Vagina (tissue), 2 donors: ENCODE data around the gene NPHP1.

ENCODE experiments used
- POLR2A ChIP-seq, 2 donors: fragments of 450-650 bp; IDR thresholded peaks; one replicate each; pipeline ENCODE4 v1.6.1; 2017; ENCODE audit warnings: antibody characterized with exemption in 2 of 2, mild to moderate bottlenecking in 2 of 2, moderate library complexity in 2 of 2
- TF ChIP-seq, protein P1 (sequence below), 3 experiments: fragments of 450-650 bp in 2 of 3; fragments of 200-600 bp in 1 of 3; sonication (generic) in 1 of 3; IDR thresholded peaks; one replicate each; pipeline ENCODE4 v1.5.1; 2017 to 2019; ENCODE audit warnings: antibody characterized with exemption in 3 of 3, mild to moderate bottlenecking in 2 of 3, moderate library complexity in 2 of 3

DNA sequence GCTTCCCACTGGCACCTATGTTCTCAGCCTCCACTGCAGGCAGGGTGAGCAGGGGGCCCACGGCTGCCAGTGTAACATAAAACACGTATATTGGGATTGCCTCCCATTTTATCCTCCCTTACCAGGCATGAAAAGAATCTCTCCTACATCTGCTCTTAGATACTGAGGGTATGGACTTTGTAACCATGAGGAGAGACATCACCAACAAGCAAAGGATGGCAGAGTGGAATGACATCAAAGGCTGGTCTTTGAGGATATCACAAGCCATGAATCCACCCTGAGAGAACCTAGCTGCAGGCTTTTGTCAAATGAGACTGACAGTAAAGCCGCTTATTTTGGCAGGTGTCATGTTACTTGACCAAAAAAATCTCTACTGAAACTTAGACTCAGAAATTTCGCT is 7.4 kb downstream of the NPHP1 start:
- TF ChIP-seq, protein P1, sequence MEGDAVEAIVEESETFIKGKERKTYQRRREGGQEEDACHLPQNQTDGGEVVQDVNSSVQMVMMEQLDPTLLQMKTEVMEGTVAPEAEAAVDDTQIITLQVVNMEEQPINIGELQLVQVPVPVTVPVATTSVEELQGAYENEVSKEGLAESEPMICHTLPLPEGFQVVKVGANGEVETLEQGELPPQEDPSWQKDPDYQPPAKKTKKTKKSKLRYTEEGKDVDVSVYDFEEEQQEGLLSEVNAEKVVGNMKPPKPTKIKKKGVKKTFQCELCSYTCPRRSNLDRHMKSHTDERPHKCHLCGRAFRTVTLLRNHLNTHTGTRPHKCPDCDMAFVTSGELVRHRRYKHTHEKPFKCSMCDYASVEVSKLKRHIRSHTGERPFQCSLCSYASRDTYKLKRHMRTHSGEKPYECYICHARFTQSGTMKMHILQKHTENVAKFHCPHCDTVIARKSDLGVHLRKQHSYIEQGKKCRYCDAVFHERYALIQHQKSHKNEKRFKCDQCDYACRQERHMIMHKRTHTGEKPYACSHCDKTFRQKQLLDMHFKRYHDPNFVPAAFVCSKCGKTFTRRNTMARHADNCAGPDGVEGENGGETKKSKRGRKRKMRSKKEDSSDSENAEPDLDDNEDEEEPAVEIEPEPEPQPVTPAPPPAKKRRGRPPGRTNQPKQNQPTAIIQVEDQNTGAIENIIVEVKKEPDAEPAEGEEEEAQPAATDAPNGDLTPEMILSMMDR (IDR thresholded peaks at IDR 0.05) = no peak
- TF ChIP-seq POLR2A (IDR thresholded peaks at IDR 0.05) = no peak
